ENCODE results near the gene PRSS2. TPM values are rescaled to one million over a fixed set of nuclear protein-coding genes. Genes with fewer than 3 reads are reported as not detected.

PRSS2 gene
- total RNA-seq, 1 donor from 2014 or later = not detected

GRCh38 chr7:142788303-142789289, 17.8 kb downstream of the PRSS2 start:
- H3K4me2 ChIP-seq (ENCODE audit: low read length) = no peak overlapping the region
- H4K20me1 ChIP-seq (ENCODE audit: insufficient read depth, low read length) = no peaks in the 10 kb centered on the region
- no peak overlapping the region for H3K4me3 ChIP-seq (ENCODE audit: insufficient read depth, low read depth, low read length)
- H3K36me3 ChIP-seq (ENCODE audit: insufficient read depth, low read length) = no peaks in the 10 kb centered on the region
- Mint-ChIP-seq H3K36me3 (ENCODE audit: low read depth, unreplicated experiment) (no peaks in the 10 kb centered on the region), H3K4me1 (ENCODE audit: low read depth, unreplicated experiment) (peaks cover 27% of the 10 kb centered on the region), H3K4me3 (ENCODE audit: unreplicated experiment) (no peak overlapping the region), H3K27me3 (ENCODE audit: low read depth, unreplicated experiment) (peaks cover 23% of the 10 kb centered on the region), H3K9me3 (ENCODE audit: unreplicated experiment) (peaks cover 5% of the 10 kb centered on the region), H3K27ac (ENCODE audit: unreplicated experiment) (no peak overlapping the region)
- no peak overlapping the region for H3K27ac ChIP-seq (ENCODE audit: low read depth, low read length)
- TF ChIP-seq EZH2 (IDR thresholded peaks at IDR 0.05; ENCODE audit: insufficient read depth, low read length) (no peak), CTCF (IDR thresholded peaks at IDR 0.05; ENCODE audit: insufficient read depth, low read depth, low read length) (no peak)
- H3K9me3 ChIP-seq (ENCODE audit: insufficient read depth, low read depth, low read length) = no peaks in the 10 kb centered on the region
- H2AFZ ChIP-seq (ENCODE audit: low read depth, low read length) = no peak overlapping the region
- H3K4me1 ChIP-seq (ENCODE audit: insufficient read depth, low read length) = peaks cover 4% of the 10 kb centered on the region
- no peak for FAIRE-seq
- no peak overlapping the region for H3K9ac ChIP-seq (ENCODE audit: low read length)
- no peaks in the 10 kb centered on the region for H3K27me3 ChIP-seq (ENCODE audit: insufficient read depth, low read length)
- no peaks in the 10 kb centered on the region for H3K79me2 ChIP-seq (ENCODE audit: insufficient read depth, low read length)
- DNase-seq (ENCODE audit: low read depth) = no peak

- no peaks in the 10 kb centered on the region for H4K20me1 ChIP-seq (ENCODE audit: insufficient read depth, low read length)
- DNase-seq (ENCODE audit: low read depth) = no peak
- no peak overlapping the region for H2AFZ ChIP-seq (ENCODE audit: low read depth, low read length)
- no peak for TF ChIP-seq CTCF (IDR thresholded peaks at IDR 0.05; ENCODE audit: insufficient read depth, low read depth, low read length)
- no peak for TF ChIP-seq EZH2 (IDR thresholded peaks at IDR 0.05; ENCODE audit: insufficient read depth, low read length)
- no peaks in the 10 kb centered on the region for H3K36me3 ChIP-seq (ENCODE audit: insufficient read depth, low read length)
- Mint-ChIP-seq H3K36me3 (ENCODE audit: low read depth, unreplicated experiment) (no peaks in the 10 kb centered on the region), H3K9me3 (ENCODE audit: unreplicated experiment) (peaks cover 5% of the 10 kb centered on the region), H3K27me3 (ENCODE audit: low read depth, unreplicated experiment) (peaks cover 23% of the 10 kb centered on the region), H3K4me1 (ENCODE audit: low read depth, unreplicated experiment) (peaks cover 33% of the 10 kb centered on the region), H3K4me3 (ENCODE audit: unreplicated experiment) (no peak overlapping the region), H3K27ac (ENCODE audit: unreplicated experiment) (no peak overlapping the region)
- FAIRE-seq = no peak
- H3K4me1 ChIP-seq (ENCODE audit: insufficient read depth, low read length) = peaks cover 4% of the 10 kb centered on the region
- no peaks in the 10 kb centered on the region for H3K79me2 ChIP-seq (ENCODE audit: insufficient read depth, low read length)
- no peak overlapping the region for H3K4me2 ChIP-seq (ENCODE audit: low read length)
- H3K27ac ChIP-seq (ENCODE audit: low read depth, low read length) = no peak overlapping the region
- H3K9me3 ChIP-seq (ENCODE audit: insufficient read depth, low read depth, low read length) = no peaks in the 10 kb centered on the region
- H3K9ac ChIP-seq (ENCODE audit: low read length) = no peak overlapping the region
- H3K4me3 ChIP-seq (ENCODE audit: insufficient read depth, low read depth, low read length) = no peak overlapping the region
- H3K27me3 ChIP-seq (ENCODE audit: insufficient read depth, low read length) = no peaks in the 10 kb centered on the region
These were observed 18.7 kb downstream of the PRSS2 start for GRCh38 chr7:142789441-142789840.

- Histone ChIP-seq H3K27me3 (ENCODE audit: insufficient read depth, low read length) (no peaks in the 10 kb centered on the region), H4K20me1 (ENCODE audit: insufficient read depth, low read length) (no peaks in the 10 kb centered on the region), H3K4me1 (ENCODE audit: insufficient read depth, low read length) (peaks cover 4% of the 10 kb centered on the region), H2AFZ (ENCODE audit: low read depth, low read length) (no peak overlapping the region), H3K4me2 (ENCODE audit: low read length) (no peak overlapping the region), H3K36me3 (ENCODE audit: insufficient read depth, low read length) (no peaks in the 10 kb centered on the region), H3K9ac (ENCODE audit: low read length) (no peak overlapping the region), H3K9me3 (ENCODE audit: insufficient read depth, low read depth, low read length) (no peaks in the 10 kb centered on the region), H3K27ac (ENCODE audit: low read depth, low read length) (no peak overlapping the region), H3K79me2 (ENCODE audit: insufficient read depth, low read length) (no peaks in the 10 kb centered on the region), H3K4me3 (ENCODE audit: insufficient read depth, low read depth, low read length) (no peak overlapping the region)
- FAIRE-seq (no peak), DNase-seq (ENCODE audit: low read depth) (no peak)
- H3K4me1 Mint-ChIP-seq (ENCODE audit: low read depth, unreplicated experiment) = peaks cover 33% of the 10 kb centered on the region
- peaks cover 5% of the 10 kb centered on the region for H3K9me3 Mint-ChIP-seq (ENCODE audit: unreplicated experiment)
- no peak overlapping the region for H3K4me3 Mint-ChIP-seq (ENCODE audit: unreplicated experiment)
- H3K36me3 Mint-ChIP-seq (ENCODE audit: low read depth, unreplicated experiment) = no peaks in the 10 kb centered on the region
- H3K27ac Mint-ChIP-seq (ENCODE audit: unreplicated experiment) = no peak overlapping the region
- TF ChIP-seq CTCF (IDR thresholded peaks at IDR 0.05; ENCODE audit: insufficient read depth, low read depth, low read length) (no peak), EZH2 (IDR thresholded peaks at IDR 0.05; ENCODE audit: insufficient read depth, low read length) (no peak)
- H3K27me3 Mint-ChIP-seq (ENCODE audit: low read depth, unreplicated experiment) = peaks cover 23% of the 10 kb centered on the region
These were observed 19.3 kb downstream of the PRSS2 start for GRCh38 chr7:142790056-142790455.

Data from astrocyte (in vitro differentiated cells and primary cell).